ENCODE measurements around the gene SAP130.

SAP130 gene

DNA sequence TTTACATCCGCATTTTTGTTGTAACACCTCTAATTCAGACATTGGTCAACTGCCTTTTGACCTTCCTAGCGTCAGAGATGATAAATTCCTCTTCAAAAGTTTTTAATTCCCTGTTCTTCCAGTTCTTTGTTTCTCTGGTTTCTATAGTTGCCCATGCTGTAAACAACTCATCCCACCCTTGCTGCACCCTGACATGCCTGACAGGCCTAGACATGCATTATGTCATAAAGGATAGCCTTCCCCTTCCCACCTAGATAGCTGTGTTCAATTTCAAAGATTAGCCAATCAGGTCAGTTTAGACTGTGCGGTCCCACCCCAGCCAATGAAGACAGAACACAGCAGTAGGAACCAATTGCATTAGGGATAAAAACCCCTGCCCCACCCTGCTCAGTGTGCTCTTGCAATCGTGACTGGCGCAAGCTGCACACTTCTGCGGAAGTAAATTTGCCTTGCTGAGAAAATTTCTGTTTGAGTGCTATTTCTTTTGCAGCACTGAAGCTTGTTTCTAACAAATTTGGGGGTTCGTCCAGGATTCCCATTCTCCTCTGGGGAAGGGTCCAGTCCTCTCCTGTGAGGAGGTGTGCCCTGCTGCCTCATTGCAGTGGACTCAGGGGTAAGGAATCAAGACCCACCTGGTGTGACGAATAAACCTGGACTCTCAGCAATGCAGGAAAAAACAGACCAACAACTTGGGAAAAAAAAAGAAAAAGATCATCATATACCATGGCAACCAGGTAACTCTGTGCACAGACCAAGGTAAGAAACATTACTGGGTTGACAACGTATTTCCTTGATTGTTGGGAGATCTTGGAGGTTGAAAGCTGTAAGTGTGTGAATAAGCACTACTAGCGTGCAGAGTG is 9.1 kb upstream of the SAP130 start:
- Histone ChIP-seq H3K9me3 (replicated peaks in 1 of 2; ENCODE audit: control insufficient read depth in 2 of 2, insufficient read depth in 1 of 2, low read depth in 1 of 2, low read length in 2 of 2) (peaks cover 11 to 28% of the 10 kb centered on the region in 2 donors), H2BK12ac (ENCODE audit: low read length) (no peak overlapping the region), H3K4ac (ENCODE audit: low read length) (no peak overlapping the region), H3K9ac (ENCODE audit: low read depth, low read length, poor library complexity) (no peak overlapping the region), H2AK5ac (ENCODE audit: low read depth, low read length) (no peak overlapping the region), H2AFZ (ENCODE audit: low read length) (no peak overlapping the region), H3K27ac (replicated peaks; ENCODE audit: low read length) (no peak overlapping the region), H4K91ac (ENCODE audit: low read depth, low read length, poor library complexity) (no peak overlapping the region), H3K14ac (ENCODE audit: low read length) (no peak overlapping the region), H3K18ac (ENCODE audit: low read length) (no peak overlapping the region), H2BK15ac (ENCODE audit: low read length) (no peak overlapping the region), H3K79me1 (ENCODE audit: low read depth, low read length) (no peaks in the 10 kb centered on the region), H3K4me2 (ENCODE audit: insufficient read depth, low read length, poor library complexity, severe bottlenecking) (no peak overlapping the region), H3K23ac (ENCODE audit: low read depth, low read length, poor library complexity) (no peak overlapping the region), H4K8ac (ENCODE audit: low read depth, low read length) (no peak overlapping the region), H3K4me3 (ENCODE audit: low read length in 2 of 2) (no peak overlapping the region), H2BK5ac (ENCODE audit: low read length) (no peak overlapping the region), H2BK120ac (ENCODE audit: low read depth, low read length) (no peak overlapping the region), H3K27me3 (ENCODE audit: control insufficient read depth in 3 of 3, insufficient read depth in 3 of 3, low read depth in 1 of 3, low read length in 3 of 3) (peaks cover 0 to 12% (median 0%) of the 10 kb centered on the region in 3 experiments), H3K36me3 (replicated peaks in 1 of 2; ENCODE audit: control insufficient read depth in 2 of 2, insufficient read depth in 2 of 2, low read length in 2 of 2) (no peaks in the 10 kb centered on the region), H3K4me1 (ENCODE audit: control insufficient read depth in 2 of 2, insufficient read depth in 1 of 2, low read depth in 1 of 2, low read length in 2 of 2) (peaks cover 0 to 6% of the 10 kb centered on the region in 2 donors)
- no peak for DNase-seq (ENCODE audit: low spot score)
- WGBS, 2 donors (ENCODE audit: extremely low coverage in 2 of 2, insufficient read length in 2 of 2, insufficient replicate concordance in 1 of 2): no CpG with 5 or more reads among the region's 10 CpGs

DNA sequence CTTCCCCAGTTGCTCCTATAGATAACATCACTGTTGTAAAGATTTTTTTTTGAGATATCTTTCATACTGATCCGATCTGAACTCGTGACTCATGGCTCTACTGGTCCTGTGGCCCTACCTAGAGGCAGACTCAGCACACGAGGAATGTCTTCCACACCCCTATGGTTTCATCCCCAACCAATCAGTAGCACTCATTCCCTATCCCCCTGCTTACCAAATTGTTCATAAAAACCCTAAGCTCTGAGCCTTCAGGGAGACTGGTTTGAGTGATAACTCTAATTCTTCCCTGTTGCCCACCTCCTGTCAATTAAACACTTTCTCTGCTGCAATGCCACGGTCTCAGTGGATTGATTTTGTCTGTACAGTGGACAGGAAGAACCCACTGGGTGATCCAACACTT is 4.2 kb upstream of the SAP130 start:
- Histone ChIP-seq H3K14ac (ENCODE audit: low read length) (no peak overlapping the region), H2BK120ac (ENCODE audit: low read depth, low read length) (no peak overlapping the region), H2BK12ac (ENCODE audit: low read length) (no peak overlapping the region), H2AFZ (ENCODE audit: low read length) (no peak overlapping the region), H3K36me3 (replicated peaks in 1 of 2; ENCODE audit: control insufficient read depth in 2 of 2, insufficient read depth in 2 of 2, low read length in 2 of 2) (no peaks in the 10 kb centered on the region), H3K4me1 (ENCODE audit: control insufficient read depth in 2 of 2, insufficient read depth in 1 of 2, low read depth in 1 of 2, low read length in 2 of 2) (peaks cover 4 to 5% of the 10 kb centered on the region in 2 donors), H2BK15ac (ENCODE audit: low read length) (no peak overlapping the region), H3K9ac (ENCODE audit: low read depth, low read length, poor library complexity) (no peak overlapping the region), H3K9me3 (replicated peaks in 1 of 2; ENCODE audit: control insufficient read depth in 2 of 2, insufficient read depth in 1 of 2, low read depth in 1 of 2, low read length in 2 of 2) (peaks cover 6 to 24% of the 10 kb centered on the region in 2 donors), H2AK5ac (ENCODE audit: low read depth, low read length) (no peak overlapping the region), H4K8ac (ENCODE audit: low read depth, low read length) (no peak overlapping the region), H3K23ac (ENCODE audit: low read depth, low read length, poor library complexity) (no peak overlapping the region), H3K4ac (ENCODE audit: low read length) (no peak overlapping the region), H3K4me3 (ENCODE audit: low read length in 2 of 2) (no peak overlapping the region), H3K18ac (ENCODE audit: low read length) (no peak overlapping the region), H3K4me2 (ENCODE audit: insufficient read depth, low read length, poor library complexity, severe bottlenecking) (no peak overlapping the region), H3K27ac (replicated peaks; ENCODE audit: low read length) (no peak overlapping the region), H3K27me3 (ENCODE audit: control insufficient read depth in 3 of 3, insufficient read depth in 3 of 3, low read depth in 1 of 3, low read length in 3 of 3) (peaks cover 0 to 17% (median 8%) of the 10 kb centered on the region in 3 experiments), H3K79me1 (ENCODE audit: low read depth, low read length) (no peaks in the 10 kb centered on the region), H4K91ac (ENCODE audit: low read depth, low read length, poor library complexity) (no peak overlapping the region), H2BK5ac (ENCODE audit: low read length) (no peak overlapping the region)
- no peak for DNase-seq (ENCODE audit: low spot score)
- WGBS, 2 donors (ENCODE audit: extremely low coverage in 2 of 2, insufficient read length in 2 of 2, insufficient replicate concordance in 1 of 2): no CpG with 5 or more reads among the region's 4 CpGs

DNA sequence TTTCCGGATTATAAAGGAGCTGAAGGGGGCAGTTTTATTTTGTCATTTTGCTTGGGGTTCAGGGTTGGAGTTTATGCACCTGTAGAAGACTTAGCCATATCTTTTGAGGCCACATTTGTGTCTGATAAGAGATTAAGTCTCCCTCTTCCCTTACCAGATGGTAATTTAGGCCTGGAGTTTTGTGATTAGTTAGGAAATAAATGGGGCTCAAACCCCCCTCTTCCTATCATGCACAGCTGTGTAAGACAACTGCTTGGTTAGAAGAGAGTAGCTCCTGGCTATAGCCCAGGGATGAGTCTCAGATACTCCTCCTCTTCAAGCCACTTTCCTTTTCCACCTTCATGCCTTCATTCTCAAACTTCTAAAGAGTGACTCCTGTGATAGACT is 802 bp upstream of the SAP130 start:
- H3K9ac ChIP-seq (ENCODE audit: low read depth, low read length, poor library complexity): no peak overlapping the region
- no peak for DNase-seq (ENCODE audit: low spot score)
- no peak overlapping the region for H3K18ac ChIP-seq (ENCODE audit: low read length)
- H2AK5ac ChIP-seq (ENCODE audit: low read depth, low read length): no peak overlapping the region
- WGBS, 2 donors (ENCODE audit: extremely low coverage in 2 of 2, insufficient read length in 2 of 2, insufficient replicate concordance in 1 of 2): no CpG with 5 or more reads among the region's 1 CpG
- no peak overlapping the region for H3K14ac ChIP-seq (ENCODE audit: low read length)
- peak overlapping the region; percentile 82 to 98 for H3K4me3 ChIP-seq (ENCODE audit: low read length in 2 of 2)
- peaks cover 0 to 17% (median 8%) of the 10 kb centered on the region in 3 experiments for H3K27me3 ChIP-seq (ENCODE audit: control insufficient read depth in 3 of 3, insufficient read depth in 3 of 3, low read depth in 1 of 3, low read length in 3 of 3)
- no peak overlapping the region for H2BK15ac ChIP-seq (ENCODE audit: low read length)
- peak overlapping the region; percentile 91 for H2AFZ ChIP-seq (ENCODE audit: low read length)
- H3K23ac ChIP-seq (ENCODE audit: low read depth, low read length, poor library complexity): no peak overlapping the region
- H3K4me2 ChIP-seq (ENCODE audit: insufficient read depth, low read length, poor library complexity, severe bottlenecking): peak overlapping the region; percentile 87
- no peak overlapping the region for H4K8ac ChIP-seq (ENCODE audit: low read depth, low read length)
- peaks cover 1 to 14% of the 10 kb centered on the region in 2 donors for H3K9me3 ChIP-seq (replicated peaks in 1 of 2; ENCODE audit: control insufficient read depth in 2 of 2, insufficient read depth in 1 of 2, low read depth in 1 of 2, low read length in 2 of 2)
- no peak overlapping the region for H3K4ac ChIP-seq (ENCODE audit: low read length)
- no peak overlapping the region for H3K27ac ChIP-seq (replicated peaks; ENCODE audit: low read length)
- no peaks in the 10 kb centered on the region for H3K79me1 ChIP-seq (ENCODE audit: low read depth, low read length)
- no peak overlapping the region for H2BK12ac ChIP-seq (ENCODE audit: low read length)
- H2BK120ac ChIP-seq (ENCODE audit: low read depth, low read length): no peak overlapping the region
- no peak overlapping the region for H2BK5ac ChIP-seq (ENCODE audit: low read length)
- H3K36me3 ChIP-seq (replicated peaks in 1 of 2; ENCODE audit: control insufficient read depth in 2 of 2, insufficient read depth in 2 of 2, low read length in 2 of 2): peaks cover 0 to 21% of the 10 kb centered on the region in 2 donors
- H3K4me1 ChIP-seq (ENCODE audit: control insufficient read depth in 2 of 2, insufficient read depth in 1 of 2, low read depth in 1 of 2, low read length in 2 of 2): peaks cover 4 to 8% of the 10 kb centered on the region in 2 donors
- H4K91ac ChIP-seq (ENCODE audit: low read depth, low read length, poor library complexity): no peak overlapping the region

DNA sequence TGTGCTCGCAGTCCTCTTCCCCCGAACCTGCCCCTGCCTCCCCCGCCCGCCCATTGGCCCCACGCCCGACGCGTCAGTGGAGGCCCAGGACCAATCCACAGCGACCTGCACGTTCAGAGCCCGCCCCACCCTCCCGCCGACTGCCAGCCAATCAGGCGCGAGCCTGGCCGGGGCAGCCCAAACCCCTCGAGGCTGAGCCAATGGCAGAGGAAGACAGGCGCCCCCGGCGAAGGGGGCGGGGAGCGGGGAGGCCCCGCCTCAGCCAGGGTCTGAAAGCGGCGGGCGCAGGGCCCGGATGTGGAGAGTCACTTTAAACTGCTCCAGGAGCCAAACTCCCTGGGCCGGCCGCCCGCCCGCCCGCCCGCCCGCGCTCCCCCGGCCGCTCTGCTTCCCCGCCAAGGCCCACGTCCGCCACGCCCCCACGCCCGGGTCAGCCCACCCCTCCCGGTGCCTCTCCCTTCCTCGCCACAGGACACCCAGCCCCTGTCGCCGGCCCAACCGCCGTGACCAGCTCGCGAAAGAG is 520 bp downstream of the SAP130 start:
- Histone ChIP-seq H3K4ac (ENCODE audit: low read length) (peak overlapping the region; percentile 61), H2BK15ac (ENCODE audit: low read length) (no peak overlapping the region), H3K4me3 (ENCODE audit: low read length in 2 of 2) (peak overlapping the region; percentile 98), H2BK120ac (ENCODE audit: low read depth, low read length) (no peak overlapping the region), H2BK5ac (ENCODE audit: low read length) (no peak overlapping the region), H3K79me1 (ENCODE audit: low read depth, low read length) (peaks cover 3% of the 10 kb centered on the region), H3K36me3 (replicated peaks in 1 of 2; ENCODE audit: control insufficient read depth in 2 of 2, insufficient read depth in 2 of 2, low read length in 2 of 2) (peaks cover 0 to 31% of the 10 kb centered on the region in 2 donors), H3K27me3 (ENCODE audit: control insufficient read depth in 3 of 3, insufficient read depth in 3 of 3, low read depth in 1 of 3, low read length in 3 of 3) (peaks cover 0 to 17% (median 8%) of the 10 kb centered on the region in 3 experiments), H3K27ac (replicated peaks; ENCODE audit: low read length) (peak overlapping the region; percentile 78), H3K23ac (ENCODE audit: low read depth, low read length, poor library complexity) (peak overlapping the region; percentile 70), H3K4me2 (ENCODE audit: insufficient read depth, low read length, poor library complexity, severe bottlenecking) (peak overlapping the region; percentile 38), H4K91ac (ENCODE audit: low read depth, low read length, poor library complexity) (peak overlapping the region; percentile 62), H4K8ac (ENCODE audit: low read depth, low read length) (no peak overlapping the region), H3K18ac (ENCODE audit: low read length) (peak overlapping the region; percentile 99), H3K4me1 (ENCODE audit: control insufficient read depth in 2 of 2, insufficient read depth in 1 of 2, low read depth in 1 of 2, low read length in 2 of 2) (peaks cover 4 to 8% of the 10 kb centered on the region in 2 donors), H3K14ac (ENCODE audit: low read length) (peak overlapping the region; percentile 99), H3K9ac (ENCODE audit: low read depth, low read length, poor library complexity) (peak overlapping the region; percentile 100), H3K9me3 (replicated peaks in 1 of 2; ENCODE audit: control insufficient read depth in 2 of 2, insufficient read depth in 1 of 2, low read depth in 1 of 2, low read length in 2 of 2) (peaks cover 0 to 8% of the 10 kb centered on the region in 2 donors), H2AFZ (ENCODE audit: low read length) (peak overlapping the region; percentile 91), H2AK5ac (ENCODE audit: low read depth, low read length) (peak overlapping the region; percentile 71), H2BK12ac (ENCODE audit: low read length) (no peak overlapping the region)
- no CpG with 5 or more reads among the region's 51 CpGs for WGBS, 2 donors (ENCODE audit: extremely low coverage in 2 of 2, insufficient read length in 2 of 2, insufficient replicate concordance in 1 of 2)
- DNase-seq (ENCODE audit: low spot score): peak; percentile 98

Measured in neuronal stem cell (in vitro differentiated cells).